Endothelial cell of umbilical vein (primary cell): Measurements from ENCODE around the gene CRYL1. TPM values are rescaled to one million over a fixed set of nuclear protein-coding genes. Genes with fewer than 3 reads are reported as not detected.
A peak's percentile ranks its signal among the peaks of the same experiment; 100 is the strongest.

Experiments used
- BruUV-seq: library from RNA; stranded (reverse); fragments of 400-500 nt; replicated peaks from 2 replicates; lab custom pipeline; 2021; lab: Mats Ljungman, UMichigan
- CTCF ChIA-PET: fragments of 300-600, 350-600 bp; sonication (Branson Sonifier 250); formaldehyde crosslinking; loops from one replicate; lab custom pipeline; 2021; ENCODE audit warnings: antibody characterized with exemption, inconsistent platforms; lab: Charles Lee
- POLR2A ChIA-PET: fragments of 300-600, 350-600 bp; sonication (Branson Sonifier 250); formaldehyde crosslinking; loops from one replicate; lab custom pipeline; 2021; ENCODE audit warnings: antibody characterized with exemption, inconsistent platforms; lab: Charles Lee
- DNase-seq: peaks from one replicate; pipeline ENCODE4 v3.0.0-alpha.2; 2011; ENCODE audit warnings: low read depth, low spot score
- FAIRE-seq: peaks from 2 replicates; lab custom pipeline; 2011; peaks lifted over from hg19 to GRCh38; lab: Jason Lieb, UNC
- H2AFZ ChIP-seq: 2 replicates; pipeline ENCODE4 v1.6.0; 2012; ENCODE audit warnings: low read depth, low read length, control low read depth, inconsistent platforms
- H3K27ac ChIP-seq: 2 replicates; pipeline ENCODE4 v1.5.1; 2011; ENCODE audit warnings: low read depth, mild to moderate bottlenecking, control low read depth, low read length, moderate library complexity; ENCODE audit not compliant: insufficient read depth
- H3K27me3 ChIP-seq, 2 experiments: 2 replicates each; pipeline versions ENCODE4 v1.6.0 to v1.6.1; 2011; ENCODE audit warnings: low read length in 2 of 2, mixed read lengths in 1 of 2; ENCODE audit not compliant: control insufficient read depth in 2 of 2, insufficient read depth in 2 of 2
- H3K36me3 ChIP-seq, 2 experiments: 2 replicates in 1 of 2; 3 replicates in 1 of 2; pipeline ENCODE4 v1.5.1; 2011; ENCODE audit warnings: low read length in 2 of 2, mild to moderate bottlenecking in 1 of 2, moderate library complexity in 1 of 2; ENCODE audit not compliant: control insufficient read depth in 2 of 2, insufficient read depth in 2 of 2; ENCODE audit errors: extremely low read depth in 1 of 2
- H3K4me1 ChIP-seq: 3 replicates; pipeline ENCODE4 v1.5.1; 2011; ENCODE audit warnings: mild to moderate bottlenecking, low read length; ENCODE audit not compliant: control insufficient read depth, insufficient read depth; ENCODE audit errors: extremely low read depth
- H3K4me2 ChIP-seq: 2 replicates; pipeline ENCODE4 v1.6.1; 2011; ENCODE audit warnings: low read length, control low read depth, mixed read lengths; ENCODE audit not compliant: insufficient read depth
- H3K4me3 ChIP-seq, 3 experiments: fragments of 200-600 bp in 1 of 3; sonication (generic), shearing (Covaris generic) in 1 of 3; replicated peaks in 1 of 3; 2 replicates each; pipeline ENCODE4 v1.5.1; 2011 to 2016; ENCODE audit warnings: control low read depth in 3 of 3, low read length in 3 of 3, mild to moderate bottlenecking in 2 of 3, inconsistent platforms in 1 of 3, low read depth in 1 of 3, moderate library complexity in 1 of 3; ENCODE audit not compliant: insufficient read depth in 1 of 3
- H3K79me2 ChIP-seq: 2 replicates; pipeline ENCODE4 v1.6.0; 2012; ENCODE audit warnings: low read length, inconsistent platforms; ENCODE audit not compliant: control insufficient read depth, insufficient read depth
- H3K9ac ChIP-seq: replicated peaks from 2 replicates; pipeline ENCODE3; 2011; ENCODE audit warnings: low read length, control low read depth; ENCODE audit not compliant: insufficient read depth; ENCODE audit errors: extremely low read depth
- H3K9me1 ChIP-seq: replicated peaks from 3 replicates; pipeline ENCODE4 v1.6.0; 2011; ENCODE audit warnings: mild to moderate bottlenecking, low read length; ENCODE audit not compliant: control insufficient read depth, insufficient read depth; ENCODE audit errors: extremely low read depth
- H3K9me3 ChIP-seq: replicated peaks from 2 replicates; pipeline ENCODE4 v1.5.1; 2012; ENCODE audit warnings: low read length, inconsistent platforms; ENCODE audit not compliant: control insufficient read depth, insufficient read depth
- H4K20me1 ChIP-seq: replicated peaks from 2 replicates; pipeline ENCODE3; 2011; ENCODE audit warnings: mild to moderate bottlenecking, low read length; ENCODE audit not compliant: control insufficient read depth, insufficient read depth; ENCODE audit errors: extremely low read depth
- GATA2 ChIP-seq: IDR thresholded peaks from 2 replicates; pipeline ENCODE4 v1.7.0; 2011; ENCODE audit warnings: low read depth, mild to moderate bottlenecking, moderate library complexity, mixed read lengths, low read length; ENCODE audit not compliant: insufficient read length, insufficient read depth
- JUN ChIP-seq: IDR thresholded peaks from 2 replicates; pipeline ENCODE4 v1.6.1; 2011; ENCODE audit warnings: borderline replicate concordance, low read depth; ENCODE audit not compliant: insufficient read length, insufficient read depth
- POLR2AphosphoS5 ChIP-seq: IDR thresholded peaks from 2 replicates; pipeline ENCODE4 v1.6.1; 2012; ENCODE audit warnings: low read depth, mild to moderate bottlenecking, control low read depth, low read length, moderate library complexity; ENCODE audit not compliant: insufficient read depth
- dilution Hi-C: fragments of 300-500 bp; cut with MboI; formaldehyde crosslinking; loops from one replicate; pipeline ENCODE4 v1.15.0; 2019; ENCODE audit warnings: low sequenced_read_pairs; ENCODE audit not compliant: extremely low pct_ligation_motif_present
- intact Hi-C: fragments of 100-400 bp; cut with micrococcal nuclease; formaldehyde crosslinking; loops from one replicate; pipeline ENCODE4 v1.10.0; 2022
- microRNA-seq: library from miRNA; unstranded; fragments of <30 nt; microRNA quantifications from one replicate; pipeline ENCODE4 v1.2.0, GENCODE V29; 2021; ENCODE audit warnings: borderline number of aligned reads, borderline replicate concordance
- polyA plus RNA-seq, 4 experiments: library from polyadenylated mRNA; depleted of rRNA in 3 of 4; stranded (reverse) in 3 of 4; unstranded in 1 of 4; fragments of >200 nt; gene quantifications; 2 replicates each; pipeline versions ENCODE4 v1.2.1 to v1.2.3, GENCODE V29; 2011 to 2012; ENCODE audit warnings: missing spikeins in 1 of 4
- small RNA-seq: library from RNA; depleted of rRNA; stranded (forward); fragments of <200 nt; gene quantifications from one replicate; pipeline ENCODE3, GENCODE V24; 2012; ENCODE audit warnings: low replicate concordance, low read depth; ENCODE audit not compliant: insufficient read depth, insufficient read length
- total RNA-seq: library from RNA; stranded (reverse); gene quantifications from 2 replicates; pipeline ENCODE4 v1.2.3, GENCODE V29; 2021
- TF ChIP-seq, protein P1 (sequence below): IDR thresholded peaks from 2 replicates; pipeline ENCODE4 v1.6.1; 2011; ENCODE audit not compliant: insufficient read depth, insufficient read length

CRYL1 gene
- total and polyA plus RNA-seq, 2 donors (not counting 3 experiments of a cell fraction or from before 2014, with no cell fraction given) = 13.9 to 39.0 TPM

DNA sequence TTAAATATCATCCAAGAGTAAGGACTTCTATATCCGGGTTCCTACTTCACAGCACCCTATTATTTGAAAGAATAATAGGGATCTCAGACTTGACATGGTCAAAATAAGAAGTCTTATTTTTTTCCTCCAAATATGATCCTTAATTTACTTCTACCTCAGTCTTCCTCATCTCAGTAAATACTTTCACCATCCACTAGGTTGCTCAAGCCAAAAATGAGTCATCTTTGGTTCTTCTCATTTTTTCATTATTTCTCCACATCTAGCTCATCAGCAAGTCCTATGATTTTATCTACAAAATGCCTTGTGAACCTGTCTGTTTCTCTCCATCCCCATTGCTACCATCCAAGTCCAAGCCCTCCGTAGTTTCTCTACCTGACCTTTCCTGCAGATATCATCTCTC lies 171.7 kb downstream of the CRYL1 start:
- POLR2A ChIA-PET = no interaction called here

More for the DNA sequence above, 171.7 kb downstream of the CRYL1 start:
- BruUV-seq = no TSS peak
- Histone ChIP-seq H3K36me3 (no peaks in the 10 kb centered on the region), H4K20me1 (no peaks in the 10 kb centered on the region), H3K27ac (no peak overlapping the region), H3K79me2 (no peaks in the 10 kb centered on the region), H3K4me3 (no peak overlapping the region), H3K9me1 (no peaks in the 10 kb centered on the region), H3K4me2 (no peak overlapping the region), H3K9ac (no peak overlapping the region), H3K4me1 (no peaks in the 10 kb centered on the region), H3K9me3 (no peaks in the 10 kb centered on the region), H2AFZ (no peak overlapping the region), H3K27me3 (no peaks in the 10 kb centered on the region)
- CTCF ChIA-PET = interaction anchor here (1.3 kb wide), 1 partner anchor 105 kb away, joined by 3 read pairs; no protein-coding TSS in a partner anchor
- dilution Hi-C loops = no loop called here
- FAIRE-seq = no peak
- TF ChIP-seq, protein P1, sequence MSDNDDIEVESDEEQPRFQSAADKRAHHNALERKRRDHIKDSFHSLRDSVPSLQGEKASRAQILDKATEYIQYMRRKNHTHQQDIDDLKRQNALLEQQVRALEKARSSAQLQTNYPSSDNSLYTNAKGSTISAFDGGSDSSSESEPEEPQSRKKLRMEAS = no peak
- no peak for TF ChIP-seq POLR2AphosphoS5
- TF ChIP-seq GATA2 = no peak
- TF ChIP-seq JUN = peak; percentile 15
- no peak for DNase-seq
- intact Hi-C loops = no loop called here

Small RNAs within 50 kb of the gene (microRNA-seq; reads per million reads assigned to microRNA genes)
- not detected for gene MIR4499

Small RNAs within 50 kb of the gene (small RNA-seq; reads per million reads assigned to genes)
- not detected for gene MIR4499

Other genes with a start within 250 kb of the CRYL1 start
- gene IFT88, start 41.3 kb upstream of the CRYL1 start, total RNA-seq = 9.1 and 13.7 TPM in 2 replicates
- gene IFT88, start 41.3 kb upstream of the CRYL1 start, polyA plus RNA-seq = 1.6 and 2.4 TPM in 2 replicates
- gene IL17D, start 177.8 kb upstream of the CRYL1 start, total RNA-seq = 4.9 and 6.1 TPM in 2 replicates
- gene IL17D, start 177.8 kb upstream of the CRYL1 start, polyA plus RNA-seq = 4.0 and 5.5 TPM in 2 replicates
- gene EEF1AKMT1, start 248.1 kb upstream of the CRYL1 start, total RNA-seq = 8.7 and 11.1 TPM in 2 replicates
- gene EEF1AKMT1, start 248.1 kb upstream of the CRYL1 start, polyA plus RNA-seq = 7.1 and 9.0 TPM in 2 replicates